Epithelial cell of proximal tubule (primary cell): ENCODE data around the gene EPHB6. TPM values are rescaled to one million over a fixed set of nuclear protein-coding genes. Genes with fewer than 3 reads are reported as not detected.

Experiments used
- DNase-seq: peaks from one replicate; pipeline ENCODE4 v3.0.0-alpha.2; 2011; ENCODE audit warnings: low read depth
- H3K4me3 ChIP-seq: 2 replicates; pipeline ENCODE4 v1.5.1; 2011; ENCODE audit warnings: low read depth, mild to moderate bottlenecking, low read length
- total RNA-seq: library from RNA; depleted of rRNA; stranded (reverse); fragments of >200 nt; gene quantifications from 2 replicates; pipeline ENCODE4 v1.2.3, GENCODE V29; 2015
- TF ChIP-seq, protein P1 (sequence below): conservative IDR thresholded peaks from 2 replicates; pipeline ENCODE4 v1.5.1; 2012; ENCODE audit warnings: low read depth, mild to moderate bottlenecking, low read length

Gene EPHB6
- total RNA-seq, 1 donor from 2014 or later: 0.75 TPM

DNA sequence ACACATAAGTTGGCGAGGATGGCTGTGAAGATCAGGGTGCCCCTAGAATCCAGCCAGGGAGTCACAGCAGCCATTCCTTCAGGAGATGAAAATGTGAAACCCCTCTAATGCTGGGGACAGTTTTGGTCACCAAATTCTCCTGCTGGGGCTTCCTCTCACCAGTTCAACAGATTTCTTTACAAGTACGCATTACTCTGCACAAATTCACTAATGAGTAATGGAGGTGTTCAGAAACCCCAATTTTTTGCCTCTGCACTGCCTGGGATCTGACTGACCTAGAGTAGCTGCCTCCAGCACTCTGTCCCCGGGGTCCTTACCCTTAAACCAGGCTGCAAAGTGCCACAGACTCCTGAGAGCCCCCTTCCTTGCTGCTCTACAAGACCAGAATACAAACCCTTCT is 62.6 kb downstream of the EPHB6 start:
- TF ChIP-seq, protein P1, sequence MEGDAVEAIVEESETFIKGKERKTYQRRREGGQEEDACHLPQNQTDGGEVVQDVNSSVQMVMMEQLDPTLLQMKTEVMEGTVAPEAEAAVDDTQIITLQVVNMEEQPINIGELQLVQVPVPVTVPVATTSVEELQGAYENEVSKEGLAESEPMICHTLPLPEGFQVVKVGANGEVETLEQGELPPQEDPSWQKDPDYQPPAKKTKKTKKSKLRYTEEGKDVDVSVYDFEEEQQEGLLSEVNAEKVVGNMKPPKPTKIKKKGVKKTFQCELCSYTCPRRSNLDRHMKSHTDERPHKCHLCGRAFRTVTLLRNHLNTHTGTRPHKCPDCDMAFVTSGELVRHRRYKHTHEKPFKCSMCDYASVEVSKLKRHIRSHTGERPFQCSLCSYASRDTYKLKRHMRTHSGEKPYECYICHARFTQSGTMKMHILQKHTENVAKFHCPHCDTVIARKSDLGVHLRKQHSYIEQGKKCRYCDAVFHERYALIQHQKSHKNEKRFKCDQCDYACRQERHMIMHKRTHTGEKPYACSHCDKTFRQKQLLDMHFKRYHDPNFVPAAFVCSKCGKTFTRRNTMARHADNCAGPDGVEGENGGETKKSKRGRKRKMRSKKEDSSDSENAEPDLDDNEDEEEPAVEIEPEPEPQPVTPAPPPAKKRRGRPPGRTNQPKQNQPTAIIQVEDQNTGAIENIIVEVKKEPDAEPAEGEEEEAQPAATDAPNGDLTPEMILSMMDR: no peak
- no peak for DNase-seq

GRCh38 chr7:142918901-142919300 is 64.0 kb downstream of the EPHB6 start:
- TF ChIP-seq, protein P1: no peak
- no peak for DNase-seq
- no peak overlapping the region for H3K4me3 ChIP-seq

More for the DNA sequence above, 62.6 kb downstream of the EPHB6 start:
- no peak overlapping the region for H3K4me3 ChIP-seq

DNA sequence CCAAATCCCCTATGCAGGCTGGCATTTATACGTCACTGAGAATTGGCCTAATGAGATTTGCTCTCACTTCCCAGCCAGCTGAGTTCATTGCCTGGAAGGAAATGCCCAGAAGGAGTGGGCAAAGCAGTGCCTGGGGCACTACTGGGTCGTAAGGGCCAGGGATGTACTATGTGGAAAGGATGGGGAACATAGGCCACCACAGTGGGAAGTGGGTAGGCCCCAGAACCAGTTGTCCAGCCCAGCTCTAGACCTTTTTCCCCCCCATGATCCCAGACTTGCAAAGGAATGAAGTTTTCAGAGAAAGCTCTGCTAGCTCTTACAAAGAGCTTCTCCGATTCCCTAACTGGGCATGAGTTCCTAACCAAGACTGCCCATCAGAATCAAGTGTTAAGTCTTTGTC is 64.8 kb downstream of the EPHB6 start:
- no peak overlapping the region for H3K4me3 ChIP-seq
- DNase-seq: no peak
- TF ChIP-seq, protein P1: no peak

Other genes with a start within 250 kb of the EPHB6 start
- gene PRSS1, start 105.6 kb upstream of the EPHB6 start, total RNA-seq: 0.87 TPM in 1 of 2 replicates, not detected in the other
- gene PRSS2, start 84.1 kb upstream of the EPHB6 start, total RNA-seq: 0.43 TPM in 1 of 2 replicates, not detected in the other
- gene TRPV6, start 30.7 kb downstream of the EPHB6 start, total RNA-seq: 0.06 and 0.29 TPM in 2 replicates
- gene TRPV5, start 78.7 kb downstream of the EPHB6 start, total RNA-seq: not detected in 2 replicates
- gene LLCFC1, start 84.4 kb downstream of the EPHB6 start, total RNA-seq: not detected in 2 replicates
- 0.12 TPM in 1 of 2 replicates, not detected in the other for gene KEL, start 107.3 kb downstream of the EPHB6 start, total RNA-seq
- 0.17 TPM in 1 of 2 replicates, not detected in the other for gene OR9A2, start 172.1 kb downstream of the EPHB6 start, total RNA-seq
- gene OR6V1, start 197.3 kb downstream of the EPHB6 start, total RNA-seq: not detected in 2 replicates